ENCODE results near the gene DDX1.

The DDX1 gene

DNA sequence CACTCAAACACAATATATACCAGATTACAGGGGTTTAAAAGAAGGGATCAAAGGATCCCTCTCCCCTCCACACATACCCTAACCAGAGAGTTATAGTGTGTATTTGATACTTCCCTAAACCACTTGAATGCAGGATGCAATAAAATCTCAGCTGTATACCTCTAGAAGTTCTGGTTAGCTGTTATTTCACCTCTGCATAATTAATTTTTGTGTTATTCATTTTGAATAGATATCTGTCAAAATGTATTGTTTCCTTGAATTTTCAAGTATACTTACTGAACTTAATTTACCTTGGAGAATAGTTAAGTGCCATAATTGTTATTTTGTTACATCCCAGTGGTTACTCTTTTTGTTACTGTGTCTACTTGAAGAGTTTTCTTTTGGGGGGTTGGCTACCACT is 34.5 kb downstream of the DDX1 start:
- H3K4me3 ChIP-seq (replicated peaks in 1 of 2; ENCODE audit: low read depth in 2 of 2, low read length in 2 of 2): no peak overlapping the region
- TF ChIP-seq, protein P1, sequence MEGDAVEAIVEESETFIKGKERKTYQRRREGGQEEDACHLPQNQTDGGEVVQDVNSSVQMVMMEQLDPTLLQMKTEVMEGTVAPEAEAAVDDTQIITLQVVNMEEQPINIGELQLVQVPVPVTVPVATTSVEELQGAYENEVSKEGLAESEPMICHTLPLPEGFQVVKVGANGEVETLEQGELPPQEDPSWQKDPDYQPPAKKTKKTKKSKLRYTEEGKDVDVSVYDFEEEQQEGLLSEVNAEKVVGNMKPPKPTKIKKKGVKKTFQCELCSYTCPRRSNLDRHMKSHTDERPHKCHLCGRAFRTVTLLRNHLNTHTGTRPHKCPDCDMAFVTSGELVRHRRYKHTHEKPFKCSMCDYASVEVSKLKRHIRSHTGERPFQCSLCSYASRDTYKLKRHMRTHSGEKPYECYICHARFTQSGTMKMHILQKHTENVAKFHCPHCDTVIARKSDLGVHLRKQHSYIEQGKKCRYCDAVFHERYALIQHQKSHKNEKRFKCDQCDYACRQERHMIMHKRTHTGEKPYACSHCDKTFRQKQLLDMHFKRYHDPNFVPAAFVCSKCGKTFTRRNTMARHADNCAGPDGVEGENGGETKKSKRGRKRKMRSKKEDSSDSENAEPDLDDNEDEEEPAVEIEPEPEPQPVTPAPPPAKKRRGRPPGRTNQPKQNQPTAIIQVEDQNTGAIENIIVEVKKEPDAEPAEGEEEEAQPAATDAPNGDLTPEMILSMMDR (IDR thresholded peaks at IDR 0.05; ENCODE audit: low read depth, low read length): no peak
- DNase-seq (ENCODE audit: low read depth in 2 of 2): no peak

DNA sequence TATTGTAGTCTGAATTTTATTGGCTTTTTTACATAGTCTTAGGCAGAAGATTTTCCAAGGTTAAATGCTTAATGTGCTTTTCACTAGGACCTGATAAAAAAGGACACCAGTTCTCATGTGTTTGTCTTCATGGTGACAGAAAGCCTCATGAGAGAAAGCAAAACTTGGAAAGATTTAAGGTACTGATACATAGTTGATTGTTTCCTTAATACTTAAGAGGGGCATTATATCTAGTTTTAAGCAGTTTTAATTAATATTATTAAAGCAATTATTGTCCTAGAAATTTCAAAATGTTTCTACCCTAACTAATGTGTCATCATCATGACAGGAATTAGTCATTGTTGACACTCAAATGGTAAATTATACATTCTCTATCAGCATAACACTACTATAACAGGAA is 35.3 kb downstream of the DDX1 start:
- TF ChIP-seq, protein P1 (IDR thresholded peaks at IDR 0.05; ENCODE audit: low read depth, low read length): no peak
- DNase-seq (ENCODE audit: low read depth in 2 of 2): no peak
- no peak overlapping the region for H3K4me3 ChIP-seq (replicated peaks in 1 of 2; ENCODE audit: low read depth in 2 of 2, low read length in 2 of 2)

DNA sequence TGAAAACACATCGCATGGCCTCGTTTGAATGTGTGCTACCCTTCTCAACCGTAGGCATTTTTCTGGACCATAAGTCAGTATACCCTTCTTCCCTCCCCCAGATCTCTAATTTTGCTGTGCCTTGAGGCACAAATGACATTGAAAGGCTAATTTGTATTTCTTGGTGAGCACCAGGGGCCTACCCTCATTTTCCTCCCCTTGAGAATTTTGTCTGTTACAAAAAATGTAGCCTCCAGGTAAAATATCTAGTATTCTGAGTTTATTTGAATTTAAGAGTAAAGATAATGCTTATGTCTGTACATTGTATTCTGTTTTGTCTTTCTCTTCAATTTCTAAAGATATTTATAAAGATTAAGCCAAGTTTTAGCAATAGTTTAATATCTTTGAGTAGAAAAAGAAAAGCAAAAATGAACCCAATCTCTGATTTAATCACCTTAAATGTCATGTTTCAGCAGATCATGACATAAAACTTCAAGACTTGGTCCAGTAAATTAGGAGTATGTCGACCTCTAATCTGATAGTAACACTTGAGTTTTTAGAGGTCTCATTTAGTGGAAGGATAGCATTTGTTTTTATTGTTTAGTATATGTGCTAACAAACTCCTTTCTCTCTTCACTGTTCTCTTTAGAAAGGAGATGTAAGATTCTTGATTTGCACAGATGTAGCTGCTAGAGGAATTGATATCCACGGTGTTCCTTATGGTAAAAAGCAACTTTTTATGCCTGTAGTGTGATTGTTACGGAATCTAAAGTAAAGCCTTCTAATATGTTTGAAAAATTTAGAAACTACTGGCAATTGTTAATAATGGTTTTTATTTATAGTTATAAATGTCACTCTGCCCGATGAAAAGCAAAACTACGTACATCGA is 36.4 kb downstream of the DDX1 start:
- TF ChIP-seq, protein P1 (IDR thresholded peaks at IDR 0.05; ENCODE audit: low read depth, low read length): no peak
- no peak for DNase-seq (ENCODE audit: low read depth in 2 of 2)
- no peak overlapping the region for H3K4me3 ChIP-seq (replicated peaks in 1 of 2; ENCODE audit: low read depth in 2 of 2, low read length in 2 of 2)

DNA sequence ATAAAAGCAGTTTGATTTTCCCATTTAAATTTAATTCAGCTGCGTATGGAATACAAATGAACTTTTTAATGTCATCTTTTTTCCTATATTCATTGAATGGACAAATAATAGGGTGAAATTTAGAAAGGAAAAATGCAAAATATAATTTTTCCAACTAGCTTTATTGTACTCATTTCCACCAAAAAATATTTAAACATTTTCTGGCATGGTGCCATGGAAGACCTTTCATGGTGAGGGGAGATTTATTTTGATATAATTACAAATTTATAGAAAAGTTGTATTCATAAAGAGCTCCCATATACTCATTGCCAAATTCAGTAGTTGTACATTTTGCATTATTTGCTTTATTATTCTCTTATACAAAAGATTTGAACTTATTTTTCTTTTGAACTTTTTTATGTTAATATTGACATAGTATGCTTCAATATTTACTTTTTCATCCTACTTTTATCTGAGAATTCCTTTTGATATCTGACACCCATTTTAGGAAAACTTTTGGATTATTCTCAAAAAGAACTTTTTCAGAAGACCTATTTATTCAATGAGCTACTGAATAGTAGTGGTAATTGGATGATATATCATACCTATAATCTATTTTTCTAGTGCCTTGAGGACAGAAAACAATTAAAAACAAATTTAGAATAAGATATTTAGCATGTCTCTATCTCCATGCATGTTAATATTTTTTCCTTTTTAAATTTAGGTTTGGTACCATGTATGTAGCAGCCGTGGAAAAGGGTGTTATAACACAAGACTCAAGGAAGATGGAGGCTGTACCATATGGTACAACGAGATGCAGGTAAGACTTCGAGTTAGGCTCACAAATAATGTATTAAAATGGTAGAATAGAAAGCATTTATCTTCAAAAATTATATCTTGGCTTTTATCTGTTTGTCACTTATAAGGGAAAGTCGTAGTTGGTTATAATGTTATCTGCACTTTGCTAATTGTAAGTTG is 37.5 kb downstream of the DDX1 start:
- H3K4me3 ChIP-seq (replicated peaks in 1 of 2; ENCODE audit: low read depth in 2 of 2, low read length in 2 of 2): no peak overlapping the region
- TF ChIP-seq, protein P1 (IDR thresholded peaks at IDR 0.05; ENCODE audit: low read depth, low read length): no peak

DNA sequence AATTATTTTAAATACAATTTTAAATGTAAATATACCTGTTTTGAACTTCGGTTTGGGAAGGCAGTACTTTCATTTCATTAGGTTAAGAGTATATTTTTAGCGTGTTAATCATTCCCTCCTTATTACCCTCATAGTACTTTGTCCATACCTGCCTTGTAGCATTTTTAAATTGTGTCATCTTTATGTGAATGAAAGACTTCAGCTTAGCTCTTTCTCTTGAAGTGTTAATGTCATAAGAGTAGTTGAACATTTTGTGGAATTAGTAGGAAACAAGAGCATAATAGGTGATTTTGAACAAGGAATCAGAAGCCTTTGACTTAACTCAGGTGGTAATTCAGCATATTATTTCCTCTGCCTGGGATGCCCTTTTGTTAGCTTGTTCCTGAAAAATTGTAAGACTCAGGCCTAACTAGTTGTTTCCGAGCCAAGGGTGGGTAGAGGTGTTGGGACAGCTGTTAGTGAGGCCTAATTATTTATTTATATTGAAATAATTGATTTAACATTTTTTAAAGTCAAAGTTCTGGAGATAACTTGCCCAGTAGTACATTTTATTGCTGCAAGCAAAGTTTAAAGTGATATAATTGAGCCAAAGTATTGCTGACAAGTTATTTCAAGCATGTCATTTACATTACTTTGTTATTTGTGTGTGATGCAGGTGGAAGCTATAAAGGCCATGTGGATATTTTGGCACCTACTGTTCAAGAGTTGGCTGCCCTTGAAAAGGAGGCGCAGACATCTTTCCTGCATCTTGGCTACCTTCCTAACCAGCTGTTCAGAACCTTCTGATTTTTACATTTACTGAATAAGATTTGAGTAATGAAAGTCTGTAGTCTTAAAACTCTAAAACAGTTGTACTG is 38.7 kb downstream of the DDX1 start:
- no peak overlapping the region for H3K4me3 ChIP-seq (replicated peaks in 1 of 2; ENCODE audit: low read depth in 2 of 2, low read length in 2 of 2)
- DNase-seq (ENCODE audit: low read depth in 2 of 2): no peak
- TF ChIP-seq, protein P1 (IDR thresholded peaks at IDR 0.05; ENCODE audit: low read depth, low read length): no peak

More for the DNA sequence above, 37.5 kb downstream of the DDX1 start:
- no peak for DNase-seq (ENCODE audit: low read depth in 2 of 2)
